SH-SY5Y (cell line): ENCODE results near the gene UNC5C.

Experiments
- GATA2 ChIP-seq: IDR thresholded peaks from 2 replicates; pipeline ENCODE4 v1.6.1; 2011; ENCODE audit warnings: mild to moderate bottlenecking, low read depth, low read length
- GATA3 ChIP-seq: IDR thresholded peaks from 2 replicates; pipeline ENCODE4 v1.6.1; 2011; ENCODE audit warnings: low read depth, mild to moderate bottlenecking, low read length, moderate library complexity

The UNC5C gene

GRCh38 chr4:95387719-95388118 lies 161.1 kb downstream of the UNC5C start:
- no peak for TF ChIP-seq GATA2
- TF ChIP-seq GATA3: no peak

- TF ChIP-seq GATA3: no peak
- no peak for TF ChIP-seq GATA2
Measured at GRCh38 chr4:95386410-95386809, 162.4 kb downstream of the UNC5C start.

- TF ChIP-seq GATA3: no peak
- TF ChIP-seq GATA2: no peak
Measured at GRCh38 chr4:95381843-95382580, 166.8 kb downstream of the UNC5C start.

- TF ChIP-seq GATA3: no peak
- TF ChIP-seq GATA2: no peak
Measured at GRCh38 chr4:95379633-95380032, 169.1 kb downstream of the UNC5C start.

- TF ChIP-seq GATA3 (no peak), GATA2 (no peak)
Measured at GRCh38 chr4:95377366-95377900, 171.3 kb downstream of the UNC5C start.

GRCh38 chr4:95371476-95372224 lies 177.1 kb downstream of the UNC5C start:
- TF ChIP-seq GATA2 (no peak), GATA3 (no peak)

GRCh38 chr4:95367824-95368223 lies 180.9 kb downstream of the UNC5C start:
- TF ChIP-seq GATA2 (peak; percentile 40; the same call in 1 of the 2 replicates), GATA3 (peak; percentile 62; the same call in 1 of the 2 replicates)

- TF ChIP-seq GATA3 (no peak), GATA2 (no peak)
Measured at GRCh38 chr4:95363966-95364365, 184.8 kb downstream of the UNC5C start.

GRCh38 chr4:95363559-95363925 lies 185.2 kb downstream of the UNC5C start:
- no peak for TF ChIP-seq GATA3
- TF ChIP-seq GATA2: no peak

GRCh38 chr4:95362906-95363558 lies 185.7 kb downstream of the UNC5C start:
- TF ChIP-seq GATA2: peak; percentile 93
- peak; percentile 84 for TF ChIP-seq GATA3

GRCh38 chr4:95362066-95362465 lies 186.7 kb downstream of the UNC5C start:
- TF ChIP-seq GATA2: no peak
- no peak for TF ChIP-seq GATA3

- TF ChIP-seq GATA2: no peak
- no peak for TF ChIP-seq GATA3
Measured at GRCh38 chr4:95361696-95361965, 187.1 kb downstream of the UNC5C start.

GRCh38 chr4:95360906-95361695 lies 187.7 kb downstream of the UNC5C start:
- no peak for TF ChIP-seq GATA2
- no peak for TF ChIP-seq GATA3

GRCh38 chr4:95360256-95360903 lies 188.4 kb downstream of the UNC5C start:
- TF ChIP-seq GATA2 (no peak), GATA3 (no peak)

GRCh38 chr4:95358421-95358820 lies 190.4 kb downstream of the UNC5C start:
- TF ChIP-seq GATA3 (no peak), GATA2 (no peak)

- no peak for TF ChIP-seq GATA3
- no peak for TF ChIP-seq GATA2
Measured at GRCh38 chr4:95355021-95355420, 193.8 kb downstream of the UNC5C start.
